HL-60 (cell line): Measurements from ENCODE around the gene CDHR1.

Experiments used
- DNase-seq, 2 experiments: peaks; one replicate each; pipeline ENCODE4 v3.0.0-alpha.2; 2010 to 2020; ENCODE audit warnings: low read depth in 1 of 2, low spot score in 1 of 2
- H3K27ac ChIP-seq: fragments of 250-450 bp; sonication (Bioruptor Pico); replicated peaks from 2 replicates; pipeline ENCODE4 v1.5.1; 2020; ENCODE audit warnings: mild to moderate bottlenecking, moderate library complexity
- H3K27me3 ChIP-seq: fragments of 250-450 bp; sonication (Bioruptor Pico); 2 replicates; pipeline ENCODE4 v1.5.1; 2021; ENCODE audit warnings: mild to moderate bottlenecking, moderate library complexity; ENCODE audit not compliant: insufficient read depth, poor library complexity, severe bottlenecking
- H3K4me3 ChIP-seq: replicated peaks from 2 replicates; pipeline ENCODE4 v1.5.1; 2011; ENCODE audit warnings: mild to moderate bottlenecking, control low read depth, low read length; ENCODE audit not compliant: insufficient read depth
- GABPA ChIP-seq: IDR thresholded peaks from 2 replicates; pipeline ENCODE4 v1.6.1; 2012; ENCODE audit warnings: low read depth
- POLR2AphosphoS5 ChIP-seq: IDR thresholded peaks from 2 replicates; pipeline ENCODE4 v1.6.1; 2012; ENCODE audit warnings: low read depth
- SPI1 ChIP-seq: IDR thresholded peaks from 2 replicates; pipeline ENCODE4 v1.6.1; 2012; ENCODE audit warnings: low read depth, mild to moderate bottlenecking, borderline replicate concordance
- TF ChIP-seq, protein P1 (sequence below): IDR thresholded peaks from 2 replicates; pipeline ENCODE4 v1.6.1; 2012; ENCODE audit warnings: low read depth; ENCODE audit not compliant: insufficient replicate concordance
- TF ChIP-seq, protein P2 (sequence below): IDR thresholded peaks from one replicate; pipeline ENCODE4 v1.5.1; 2011; ENCODE audit warnings: low read length, control low read depth, inconsistent platforms; ENCODE audit not compliant: insufficient read depth

CDHR1 gene

GRCh38 chr10:84152769-84153168 is 41.6 kb upstream of the CDHR1 start:
- Histone ChIP-seq H3K27ac (no peak overlapping the region), H3K4me3 (no peak overlapping the region), H3K27me3 (no peaks in the 10 kb centered on the region)
- no peak for DNase-seq
- TF ChIP-seq GABPA (no peak), SPI1 (no peak)

- TF ChIP-seq SPI1 (no peak), GABPA (no peak), POLR2AphosphoS5 (no peak)
- TF ChIP-seq, protein P1, sequence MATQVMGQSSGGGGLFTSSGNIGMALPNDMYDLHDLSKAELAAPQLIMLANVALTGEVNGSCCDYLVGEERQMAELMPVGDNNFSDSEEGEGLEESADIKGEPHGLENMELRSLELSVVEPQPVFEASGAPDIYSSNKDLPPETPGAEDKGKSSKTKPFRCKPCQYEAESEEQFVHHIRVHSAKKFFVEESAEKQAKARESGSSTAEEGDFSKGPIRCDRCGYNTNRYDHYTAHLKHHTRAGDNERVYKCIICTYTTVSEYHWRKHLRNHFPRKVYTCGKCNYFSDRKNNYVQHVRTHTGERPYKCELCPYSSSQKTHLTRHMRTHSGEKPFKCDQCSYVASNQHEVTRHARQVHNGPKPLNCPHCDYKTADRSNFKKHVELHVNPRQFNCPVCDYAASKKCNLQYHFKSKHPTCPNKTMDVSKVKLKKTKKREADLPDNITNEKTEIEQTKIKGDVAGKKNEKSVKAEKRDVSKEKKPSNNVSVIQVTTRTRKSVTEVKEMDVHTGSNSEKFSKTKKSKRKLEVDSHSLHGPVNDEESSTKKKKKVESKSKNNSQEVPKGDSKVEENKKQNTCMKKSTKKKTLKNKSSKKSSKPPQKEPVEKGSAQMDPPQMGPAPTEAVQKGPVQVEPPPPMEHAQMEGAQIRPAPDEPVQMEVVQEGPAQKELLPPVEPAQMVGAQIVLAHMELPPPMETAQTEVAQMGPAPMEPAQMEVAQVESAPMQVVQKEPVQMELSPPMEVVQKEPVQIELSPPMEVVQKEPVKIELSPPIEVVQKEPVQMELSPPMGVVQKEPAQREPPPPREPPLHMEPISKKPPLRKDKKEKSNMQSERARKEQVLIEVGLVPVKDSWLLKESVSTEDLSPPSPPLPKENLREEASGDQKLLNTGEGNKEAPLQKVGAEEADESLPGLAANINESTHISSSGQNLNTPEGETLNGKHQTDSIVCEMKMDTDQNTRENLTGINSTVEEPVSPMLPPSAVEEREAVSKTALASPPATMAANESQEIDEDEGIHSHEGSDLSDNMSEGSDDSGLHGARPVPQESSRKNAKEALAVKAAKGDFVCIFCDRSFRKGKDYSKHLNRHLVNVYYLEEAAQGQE = no peak
- TF ChIP-seq, protein P2, sequence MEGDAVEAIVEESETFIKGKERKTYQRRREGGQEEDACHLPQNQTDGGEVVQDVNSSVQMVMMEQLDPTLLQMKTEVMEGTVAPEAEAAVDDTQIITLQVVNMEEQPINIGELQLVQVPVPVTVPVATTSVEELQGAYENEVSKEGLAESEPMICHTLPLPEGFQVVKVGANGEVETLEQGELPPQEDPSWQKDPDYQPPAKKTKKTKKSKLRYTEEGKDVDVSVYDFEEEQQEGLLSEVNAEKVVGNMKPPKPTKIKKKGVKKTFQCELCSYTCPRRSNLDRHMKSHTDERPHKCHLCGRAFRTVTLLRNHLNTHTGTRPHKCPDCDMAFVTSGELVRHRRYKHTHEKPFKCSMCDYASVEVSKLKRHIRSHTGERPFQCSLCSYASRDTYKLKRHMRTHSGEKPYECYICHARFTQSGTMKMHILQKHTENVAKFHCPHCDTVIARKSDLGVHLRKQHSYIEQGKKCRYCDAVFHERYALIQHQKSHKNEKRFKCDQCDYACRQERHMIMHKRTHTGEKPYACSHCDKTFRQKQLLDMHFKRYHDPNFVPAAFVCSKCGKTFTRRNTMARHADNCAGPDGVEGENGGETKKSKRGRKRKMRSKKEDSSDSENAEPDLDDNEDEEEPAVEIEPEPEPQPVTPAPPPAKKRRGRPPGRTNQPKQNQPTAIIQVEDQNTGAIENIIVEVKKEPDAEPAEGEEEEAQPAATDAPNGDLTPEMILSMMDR = no peak
- H3K27me3 ChIP-seq = no peaks in the 10 kb centered on the region
- H3K4me3 ChIP-seq = no peak overlapping the region
Measured at GRCh38 chr10:84155521-84155920, 38.8 kb upstream of the CDHR1 start.

GRCh38 chr10:84156009-84156408 is 38.3 kb upstream of the CDHR1 start:
- no peak for DNase-seq
- no peak for TF ChIP-seq POLR2AphosphoS5
- TF ChIP-seq, protein P2 = no peak
- TF ChIP-seq GABPA = no peak
- TF ChIP-seq, protein P1 = no peak
- TF ChIP-seq SPI1 = no peak
- no peaks in the 10 kb centered on the region for H3K27me3 ChIP-seq
- H3K27ac ChIP-seq = peak overlapping the region; percentile 50
- no peak overlapping the region for H3K4me3 ChIP-seq

More at GRCh38 chr10:84155521-84155920, 38.8 kb upstream of the CDHR1 start:
- DNase-seq = peak in 1 of 2 experiments; percentile 15
- H3K27ac ChIP-seq = 0 out of 2 replicates have a peak overlapping the region, but pooled peaks have one; percentile 50

DNA sequence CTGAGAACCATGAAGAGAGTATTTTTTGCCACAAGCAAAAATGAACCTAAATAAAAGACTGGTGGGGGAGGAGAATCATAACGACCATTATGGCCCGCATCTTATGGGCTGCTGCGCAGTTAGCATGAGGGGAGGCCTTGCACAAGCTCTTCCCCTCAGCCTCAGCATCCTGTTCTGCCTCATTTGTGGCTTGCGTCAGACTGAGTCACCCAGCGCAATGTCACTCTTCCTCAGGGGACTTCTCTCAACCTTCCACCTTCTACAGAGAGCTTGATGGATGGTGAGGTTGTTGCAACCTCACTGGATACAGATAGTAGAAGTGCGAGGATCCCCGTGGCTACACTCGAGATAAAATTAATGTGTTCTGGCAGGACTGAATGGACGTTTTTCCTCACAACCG is 37.6 kb upstream of the CDHR1 start:
- Histone ChIP-seq H3K27me3 (no peaks in the 10 kb centered on the region), H3K27ac (peak overlapping the region; percentile 50), H3K4me3 (no peak overlapping the region)
- DNase-seq = peak; percentile 91 to 93
- TF ChIP-seq GABPA = no peak
- TF ChIP-seq, protein P1 = no peak
- peak; percentile 25; the same call in 1 of the 2 replicates for TF ChIP-seq SPI1
- TF ChIP-seq POLR2AphosphoS5 = peak; percentile 70
- TF ChIP-seq, protein P2 = no peak
